ENCODE measurements around the gene NOS3. TPM values are rescaled to one million over a fixed set of nuclear protein-coding genes. Genes with fewer than 3 reads are reported as not detected.
A peak's percentile ranks its signal among the peaks of the same experiment; 100 is the strongest.

NOS3 gene
- total RNA-seq, 1 donor from 2014 or later = 1.9 TPM

DNA sequence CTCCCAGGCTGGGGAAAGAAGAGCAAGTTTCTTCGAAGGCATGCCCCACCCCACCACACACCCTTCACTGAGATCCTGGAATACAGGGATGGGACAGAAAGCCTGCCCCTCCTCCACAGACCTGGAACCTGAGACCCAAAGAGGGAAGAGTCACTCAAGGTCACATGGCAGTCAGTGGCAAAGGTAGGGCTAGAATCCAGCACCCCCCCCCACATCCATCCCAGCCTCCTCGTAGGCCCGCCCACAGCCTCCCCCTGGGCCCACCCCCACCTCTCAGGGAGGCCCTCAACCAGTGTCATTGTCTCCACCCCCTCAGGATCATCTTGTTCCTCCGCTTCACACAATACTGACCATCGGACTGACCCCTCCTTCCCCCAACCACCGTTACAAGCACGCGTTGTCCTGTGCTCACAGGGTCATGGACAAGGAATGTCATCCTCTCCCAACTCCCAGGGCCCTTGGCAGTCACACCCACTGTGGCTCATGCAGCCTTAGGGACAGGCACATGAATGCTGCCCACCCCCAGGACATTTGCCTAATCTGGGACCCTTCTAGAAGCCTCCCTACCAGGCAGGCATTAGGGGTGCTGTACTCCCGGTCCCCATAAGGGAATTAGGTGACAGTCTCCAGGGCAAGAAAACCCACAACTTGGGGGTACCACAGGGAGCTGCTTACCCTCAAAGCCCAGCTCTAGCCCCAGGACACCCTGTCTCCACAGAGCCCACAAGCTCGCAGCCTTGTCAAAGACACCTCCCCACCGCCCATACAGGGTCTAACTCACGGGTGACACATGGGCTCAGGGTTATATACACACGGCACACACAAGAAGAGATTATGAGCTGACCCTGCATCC is 14.1 kb upstream of the NOS3 start:
- no peak overlapping the region for H3K4me3 ChIP-seq (ENCODE audit: low read depth, low read length)
- TF ChIP-seq, protein P1, sequence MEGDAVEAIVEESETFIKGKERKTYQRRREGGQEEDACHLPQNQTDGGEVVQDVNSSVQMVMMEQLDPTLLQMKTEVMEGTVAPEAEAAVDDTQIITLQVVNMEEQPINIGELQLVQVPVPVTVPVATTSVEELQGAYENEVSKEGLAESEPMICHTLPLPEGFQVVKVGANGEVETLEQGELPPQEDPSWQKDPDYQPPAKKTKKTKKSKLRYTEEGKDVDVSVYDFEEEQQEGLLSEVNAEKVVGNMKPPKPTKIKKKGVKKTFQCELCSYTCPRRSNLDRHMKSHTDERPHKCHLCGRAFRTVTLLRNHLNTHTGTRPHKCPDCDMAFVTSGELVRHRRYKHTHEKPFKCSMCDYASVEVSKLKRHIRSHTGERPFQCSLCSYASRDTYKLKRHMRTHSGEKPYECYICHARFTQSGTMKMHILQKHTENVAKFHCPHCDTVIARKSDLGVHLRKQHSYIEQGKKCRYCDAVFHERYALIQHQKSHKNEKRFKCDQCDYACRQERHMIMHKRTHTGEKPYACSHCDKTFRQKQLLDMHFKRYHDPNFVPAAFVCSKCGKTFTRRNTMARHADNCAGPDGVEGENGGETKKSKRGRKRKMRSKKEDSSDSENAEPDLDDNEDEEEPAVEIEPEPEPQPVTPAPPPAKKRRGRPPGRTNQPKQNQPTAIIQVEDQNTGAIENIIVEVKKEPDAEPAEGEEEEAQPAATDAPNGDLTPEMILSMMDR (conservative IDR thresholded peaks at IDR 0.05; ENCODE audit: low read depth, low read length) = no peak
- DNase-seq (ENCODE audit: low read depth) = no peak

DNA sequence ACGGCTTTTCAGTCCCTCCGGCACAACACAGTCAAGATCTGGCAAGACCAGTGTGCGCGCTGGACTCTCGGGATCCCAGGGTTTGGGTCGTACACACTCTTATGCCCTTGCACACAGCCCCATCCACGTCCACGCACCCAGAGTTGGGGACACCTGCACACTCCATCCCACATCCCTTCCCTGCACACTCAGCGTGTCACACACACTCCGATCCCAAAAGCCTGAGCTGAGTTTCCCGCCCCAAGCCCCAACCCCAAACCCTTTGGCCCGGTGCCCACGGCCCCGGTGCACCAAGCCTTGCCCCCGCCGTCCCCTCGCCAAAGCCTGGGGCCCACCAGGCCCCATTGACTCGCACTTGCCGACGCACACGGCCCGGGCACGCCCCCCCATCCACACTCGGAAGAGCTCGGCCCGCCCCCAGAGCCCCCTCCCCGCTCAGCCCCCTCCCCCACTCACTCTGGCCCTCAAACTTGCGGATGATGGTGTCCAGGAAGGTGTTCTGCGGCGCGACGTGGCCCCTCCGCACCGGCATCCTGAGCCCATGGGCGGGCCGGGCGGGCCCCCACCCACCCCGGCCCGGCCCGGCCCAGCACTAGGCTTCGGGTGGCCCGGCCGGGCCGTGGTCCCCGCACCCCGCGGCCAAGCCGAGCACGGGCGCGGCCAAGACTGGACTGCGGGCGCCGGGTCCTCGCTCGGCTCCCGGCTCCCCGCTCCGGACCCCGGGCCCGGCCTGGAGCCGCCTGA is 13.3 kb upstream of the NOS3 start:
- DNase-seq (ENCODE audit: low read depth) = no peak
- no peak overlapping the region for H3K4me3 ChIP-seq (ENCODE audit: low read depth, low read length)
- TF ChIP-seq, protein P1 (conservative IDR thresholded peaks at IDR 0.05; ENCODE audit: low read depth, low read length) = no peak

DNA sequence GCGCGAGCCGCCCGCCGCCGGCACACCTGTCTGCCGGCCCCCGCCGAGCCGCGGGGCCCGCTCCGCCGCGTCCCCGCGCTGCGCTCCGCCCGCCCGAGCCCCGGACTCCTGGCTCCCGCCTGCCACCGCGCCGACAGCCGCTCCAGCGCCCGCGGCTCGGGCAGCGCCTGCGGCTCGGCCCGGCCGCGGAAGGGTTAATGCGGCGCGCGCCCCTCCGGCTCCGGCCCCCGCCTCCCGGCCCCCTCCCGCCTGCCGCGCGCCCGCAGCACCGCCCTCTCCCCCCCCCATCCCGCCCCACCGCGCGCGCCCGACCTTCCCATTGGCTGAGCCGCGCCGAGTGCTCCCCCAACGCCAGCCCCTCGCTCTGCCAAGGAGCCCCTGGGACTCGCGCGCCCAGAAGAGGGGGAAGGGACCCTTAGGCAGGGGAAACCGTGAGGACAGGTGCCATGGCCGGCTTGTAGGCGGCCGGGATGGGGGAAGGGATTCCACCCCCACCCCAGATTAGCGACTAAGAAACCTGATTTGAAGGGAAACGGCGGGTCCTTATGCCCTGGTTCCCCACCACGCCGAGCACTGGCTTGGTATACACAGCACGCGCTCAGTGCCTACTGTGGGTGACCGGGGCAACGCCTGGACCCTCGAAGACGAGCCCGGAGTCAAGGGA is 12.6 kb upstream of the NOS3 start, which contains the start of gene KCNH2:
KCNH2 (minus strand) TSS at position 196 of the 664 bp plus-strand sequence. CDS start 408 bp downstream, outside the sequence.
- TF ChIP-seq, protein P1 (conservative IDR thresholded peaks at IDR 0.05; ENCODE audit: low read depth, low read length) = no peak
- no peak for DNase-seq (ENCODE audit: low read depth)
- H3K4me3 ChIP-seq (ENCODE audit: low read depth, low read length) = peak within 1 kb of the TSS; percentile 8

DNA sequence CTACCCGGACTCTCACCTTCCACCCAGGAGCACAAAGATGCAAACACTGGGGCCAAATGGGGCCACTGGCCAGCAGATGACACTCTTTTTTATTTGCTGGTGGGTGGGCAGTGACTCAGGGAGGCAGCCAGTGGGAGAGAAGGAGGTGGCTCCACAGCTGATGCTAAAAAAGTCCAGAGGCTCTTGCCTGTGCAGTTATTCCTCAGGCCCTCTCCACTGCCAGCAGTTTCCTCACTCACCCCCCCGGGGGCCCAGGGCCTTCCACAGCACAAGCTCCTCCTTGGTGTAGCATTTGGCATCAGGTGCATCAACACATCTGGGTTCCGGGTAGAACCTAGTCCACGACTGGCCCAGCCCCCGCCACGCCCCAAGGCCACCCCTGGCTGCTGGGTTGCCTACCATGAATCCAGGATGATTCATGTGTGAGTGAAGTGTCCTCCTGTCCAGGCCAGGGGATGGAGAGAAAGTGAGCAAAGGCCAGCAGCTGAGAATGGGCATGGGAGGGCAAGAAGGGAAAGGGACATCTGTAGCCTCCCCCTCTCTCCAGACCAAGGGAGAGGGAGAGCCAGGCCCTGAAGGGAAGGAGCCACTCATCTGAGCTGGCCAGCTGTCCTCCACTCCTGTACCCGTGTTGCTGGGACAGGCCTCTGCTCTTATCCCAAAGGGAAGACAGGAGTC is 11.0 kb upstream of the NOS3 start:
- DNase-seq (ENCODE audit: low read depth) = no peak
- TF ChIP-seq, protein P1 (conservative IDR thresholded peaks at IDR 0.05; ENCODE audit: low read depth, low read length) = no peak
- H3K4me3 ChIP-seq (ENCODE audit: low read depth, low read length) = no peak overlapping the region

DNA sequence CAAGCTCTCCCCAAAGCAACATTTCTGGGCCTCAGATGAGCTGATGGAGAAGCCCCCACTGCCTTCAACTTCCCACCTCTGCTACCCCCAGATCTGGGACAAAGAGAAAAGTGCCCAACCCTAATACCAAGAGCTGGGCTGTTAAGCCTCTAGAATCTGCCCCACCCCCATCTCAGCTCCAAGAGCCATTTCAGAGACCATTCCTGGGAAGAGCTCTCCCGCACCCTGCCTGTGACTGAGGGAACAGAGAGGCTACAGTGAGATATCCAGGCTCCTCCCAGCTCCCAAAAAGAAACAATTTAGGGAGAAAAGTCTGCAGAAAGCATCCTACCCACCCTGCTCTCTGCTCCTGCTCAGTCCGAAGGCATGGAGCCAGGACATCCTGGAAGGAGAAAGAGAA is 10.2 kb upstream of the NOS3 start:
- TF ChIP-seq, protein P1 (conservative IDR thresholded peaks at IDR 0.05; ENCODE audit: low read depth, low read length) = no peak
- H3K4me3 ChIP-seq (ENCODE audit: low read depth, low read length) = no peak overlapping the region
- DNase-seq (ENCODE audit: low read depth) = no peak

DNA sequence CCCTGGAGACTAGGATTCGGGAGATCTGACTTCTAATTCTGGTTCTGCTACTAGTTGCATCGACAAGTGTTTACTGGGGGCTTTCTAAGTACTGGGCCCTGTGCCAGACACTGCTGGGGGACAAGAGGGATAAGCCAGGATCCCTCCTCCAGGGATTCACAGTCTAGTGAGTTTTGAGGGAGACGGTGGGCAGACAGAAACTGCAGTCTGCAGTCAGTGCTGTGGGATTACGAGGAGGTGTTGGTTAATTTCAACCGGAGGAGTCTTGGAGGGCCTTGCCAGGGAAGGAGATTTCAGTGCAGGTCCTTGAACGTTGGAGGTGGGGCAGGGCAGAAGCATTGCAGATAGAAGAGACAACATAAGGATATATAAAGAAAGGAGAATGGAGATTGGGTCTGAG is 9.2 kb upstream of the NOS3 start:
- TF ChIP-seq, protein P1 (conservative IDR thresholded peaks at IDR 0.05; ENCODE audit: low read depth, low read length) = no peak
- no peak for DNase-seq (ENCODE audit: low read depth)
- no peak overlapping the region for H3K4me3 ChIP-seq (ENCODE audit: low read depth, low read length)

Measured in epithelial cell of proximal tubule (primary cell).